CD4-positive, alpha-beta T cell treated with Interleukin-4 for 1 hour (primary cell): ENCODE results near the gene SFTPA1.
"Not testable (repeated sequence)": the region's sequence is repeated elsewhere in the genome, so short reads cannot be mapped to it uniquely, and the experiment has no call there.

Source experiments
- DNase-seq, 2 donors: peaks; one replicate each; pipeline ENCODE4 v3.0.0-alpha.2; 2020 to 2022

SFTPA1 gene

DNA sequence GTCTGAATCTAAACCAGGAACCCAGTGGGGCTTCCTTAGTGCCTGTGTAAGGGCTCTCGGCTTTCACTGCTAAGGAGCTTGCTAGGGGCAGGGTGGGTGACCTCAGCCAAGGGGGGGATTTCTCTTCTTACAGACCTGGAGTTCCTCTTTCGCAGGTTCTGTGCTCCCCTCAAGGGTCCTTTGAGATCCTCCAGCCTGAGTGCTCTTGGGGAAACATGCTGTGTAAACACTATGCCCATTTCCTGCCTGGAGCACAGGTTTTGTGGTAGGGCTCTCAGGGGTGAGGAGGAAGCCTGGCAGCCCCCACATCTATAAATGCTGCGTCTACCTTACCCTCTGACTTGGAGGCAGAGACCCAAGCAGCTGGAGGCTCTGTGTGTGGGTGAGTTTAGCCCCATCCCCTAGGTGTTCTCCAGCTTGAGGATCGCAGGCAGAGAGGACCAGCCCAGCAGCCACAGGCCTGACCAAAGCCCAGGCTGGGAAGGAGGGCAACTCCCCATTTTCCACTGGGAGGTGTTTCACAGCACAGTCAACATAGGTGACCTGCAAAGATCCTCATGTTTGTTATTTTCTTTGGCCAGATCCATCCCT is at the start of gene SFTPA1:
TSS of gene SFTPA1 (plus strand) at position 339 of the 591 bp plus-strand sequence. CDS start 887 bp downstream, outside the sequence.
- no peak for DNase-seq

DNA sequence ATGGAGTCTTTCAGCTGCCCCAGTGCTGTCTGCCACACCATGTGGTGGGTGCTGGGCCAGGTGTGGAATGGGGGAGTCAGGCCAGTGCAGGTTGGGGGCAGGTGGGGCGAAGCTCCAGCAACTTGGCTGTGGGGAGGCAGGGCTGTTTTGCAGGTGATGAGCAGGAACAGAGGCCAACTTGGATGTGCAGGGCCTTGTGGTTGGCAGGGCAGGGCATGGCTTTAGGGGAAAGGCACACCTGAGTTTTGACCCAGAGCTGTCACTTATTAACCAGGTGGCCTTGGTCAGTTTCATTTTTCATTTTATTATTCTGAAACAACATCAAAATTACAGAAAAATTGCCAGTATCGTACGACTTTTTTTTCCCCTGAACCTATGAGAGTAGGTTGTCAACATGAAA is 49.5 kb upstream of the SFTPA1 start:
- no peak for DNase-seq

GRCh38 chr10:79562135-79562756 is 48.5 kb upstream of the SFTPA1 start:
- DNase-seq = peak; percentile 46 to 58

GRCh38 chr10:79563426-79563825 is 47.3 kb upstream of the SFTPA1 start:
- DNase-seq = no peak

GRCh38 chr10:79570624-79571023 is 40.1 kb upstream of the SFTPA1 start:
- not testable (repeated sequence) for DNase-seq

DNA sequence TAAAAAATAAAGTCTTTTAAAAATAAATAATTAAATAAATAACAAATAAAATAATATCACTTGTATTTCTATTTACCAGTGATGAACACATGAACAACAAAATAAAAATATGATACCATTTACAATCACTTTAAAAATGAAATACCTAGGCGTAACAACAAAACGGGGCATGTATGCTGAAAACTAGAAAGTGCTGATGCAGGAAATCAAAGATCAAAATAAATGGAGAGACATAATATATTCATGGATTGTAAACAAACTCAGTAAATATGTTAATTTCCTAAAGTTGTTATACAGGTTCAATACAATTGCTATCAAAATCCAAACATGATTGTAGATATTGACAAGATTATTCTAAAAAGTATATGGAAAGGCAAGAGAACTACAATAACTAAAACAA is 31.4 kb upstream of the SFTPA1 start:
- DNase-seq = no peak

DNA sequence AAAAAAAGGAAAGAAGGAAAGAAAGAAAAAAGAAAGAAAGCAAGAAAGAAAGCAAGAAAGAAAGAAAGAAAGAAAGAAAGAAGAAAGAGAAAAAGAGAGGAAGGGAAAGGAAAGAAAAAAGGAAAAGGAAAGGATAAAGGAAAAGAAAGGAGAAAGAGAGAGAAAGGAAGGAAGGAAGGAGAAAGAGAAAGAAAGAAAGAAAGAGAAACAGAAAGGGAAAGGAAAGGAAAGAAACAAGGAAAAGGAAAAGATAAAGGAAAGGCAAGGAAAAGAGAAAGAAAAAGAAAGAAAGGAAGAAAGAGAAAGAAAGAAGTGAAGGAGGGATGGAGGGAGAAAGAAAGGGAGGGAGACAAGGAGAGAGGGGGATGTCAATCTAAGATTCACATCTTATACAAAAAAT is 29.7 kb upstream of the SFTPA1 start:
- no peak for DNase-seq

GRCh38 chr10:79582096-79582495 is 28.6 kb upstream of the SFTPA1 start:
- DNase-seq = no peak

GRCh38 chr10:79582954-79583353 is 27.8 kb upstream of the SFTPA1 start:
- not testable (repeated sequence) for DNase-seq

GRCh38 chr10:79583488-79584024 is 27.2 kb upstream of the SFTPA1 start:
- no peak for DNase-seq

DNA sequence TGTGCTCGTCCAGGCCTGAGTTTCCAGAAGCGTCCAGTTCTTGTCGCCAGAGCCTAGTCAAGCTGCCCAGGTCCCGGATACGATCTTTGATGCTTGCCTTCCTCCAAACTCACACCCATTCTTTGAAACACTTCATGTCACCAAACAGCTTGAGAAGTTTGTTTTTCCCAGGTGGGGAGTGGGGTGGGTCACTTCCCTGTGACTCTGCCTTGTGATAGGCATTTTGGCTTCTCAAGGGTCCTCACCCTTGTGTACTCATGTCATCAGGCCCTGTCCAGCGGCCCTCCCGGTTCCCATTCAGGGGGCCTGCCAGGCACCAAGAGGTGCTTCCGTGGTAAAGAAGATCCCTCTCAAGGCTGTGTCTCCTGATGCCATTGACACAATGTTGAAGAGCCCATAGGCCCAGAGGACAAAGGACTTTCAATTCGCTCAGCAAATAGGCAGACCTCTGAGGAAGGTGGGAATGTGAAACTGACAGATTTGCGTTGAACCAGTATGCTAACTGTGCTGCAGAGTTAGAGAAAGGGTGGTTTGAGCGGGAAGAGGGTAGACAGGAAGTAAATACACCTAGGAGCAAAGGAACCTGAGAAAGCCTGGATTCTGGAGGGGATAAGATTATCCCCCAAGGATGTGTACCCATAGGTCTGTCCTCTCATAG is 24.7 kb upstream of the SFTPA1 start:
- no peak for DNase-seq

- no peak for DNase-seq
Observed at GRCh38 chr10:79586933-79587332, 23.8 kb upstream of the SFTPA1 start.

DNA sequence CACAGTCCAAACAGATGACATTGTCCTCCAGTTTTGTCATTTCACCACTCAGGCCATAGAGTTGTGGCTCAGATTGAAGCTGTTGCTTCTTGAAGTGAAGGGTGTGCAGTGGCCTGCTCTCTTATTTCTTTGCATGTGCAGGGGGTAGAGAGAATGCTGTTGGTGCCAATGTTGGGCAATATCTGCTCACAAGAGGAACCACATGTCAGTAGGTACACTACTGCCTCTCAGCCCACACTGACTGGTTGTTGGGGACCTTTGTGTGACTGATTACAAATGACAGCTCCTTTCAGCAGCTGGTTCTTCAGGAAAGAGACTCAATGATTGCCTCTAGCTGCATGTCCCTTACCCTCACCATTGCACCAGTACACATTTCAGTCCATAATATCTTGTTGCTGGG is 21.9 kb upstream of the SFTPA1 start:
- no peak for DNase-seq

DNA sequence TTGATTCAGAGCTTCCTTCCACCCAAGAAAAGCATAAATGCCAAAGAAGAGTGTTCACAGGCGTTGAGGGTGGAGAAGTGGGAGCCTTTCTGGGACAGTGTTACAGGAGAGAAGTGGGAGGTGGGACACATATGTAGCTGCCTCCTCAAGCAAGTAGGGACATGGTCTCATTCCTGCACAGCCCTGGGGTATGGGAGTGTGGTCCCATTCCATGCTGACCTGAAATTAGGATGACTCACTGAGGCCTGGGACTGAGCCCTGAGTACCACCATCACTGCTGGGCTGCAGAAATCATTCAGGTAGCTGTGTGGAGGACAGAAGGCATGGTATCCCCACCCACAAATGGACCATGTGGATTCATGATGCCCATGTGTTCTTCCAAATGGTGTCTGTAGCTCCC is 17.4 kb upstream of the SFTPA1 start:
- DNase-seq = no peak

- DNase-seq = not testable (repeated sequence)
Observed at GRCh38 chr10:79594565-79594964, 16.2 kb upstream of the SFTPA1 start.

DNA sequence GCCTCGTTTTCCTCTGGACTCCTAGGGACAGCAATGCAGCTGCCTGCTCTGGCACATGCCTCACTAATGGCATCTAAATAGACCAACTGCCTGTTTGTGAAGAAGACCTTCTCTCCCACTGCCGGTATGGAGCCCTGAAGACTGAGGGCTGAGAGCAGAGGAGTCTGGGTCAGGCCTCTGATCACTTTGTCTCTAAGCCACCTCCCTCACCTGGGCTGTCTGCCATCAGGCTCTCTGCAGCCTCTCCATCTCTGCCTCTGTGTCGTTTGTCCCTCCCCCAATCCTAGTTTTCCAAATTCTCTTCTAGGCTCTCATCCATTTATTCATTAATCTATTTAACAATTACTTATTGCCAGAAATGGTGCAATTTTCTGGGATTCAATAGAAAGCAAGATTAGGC is 15.2 kb upstream of the SFTPA1 start:
- DNase-seq = no peak

DNA sequence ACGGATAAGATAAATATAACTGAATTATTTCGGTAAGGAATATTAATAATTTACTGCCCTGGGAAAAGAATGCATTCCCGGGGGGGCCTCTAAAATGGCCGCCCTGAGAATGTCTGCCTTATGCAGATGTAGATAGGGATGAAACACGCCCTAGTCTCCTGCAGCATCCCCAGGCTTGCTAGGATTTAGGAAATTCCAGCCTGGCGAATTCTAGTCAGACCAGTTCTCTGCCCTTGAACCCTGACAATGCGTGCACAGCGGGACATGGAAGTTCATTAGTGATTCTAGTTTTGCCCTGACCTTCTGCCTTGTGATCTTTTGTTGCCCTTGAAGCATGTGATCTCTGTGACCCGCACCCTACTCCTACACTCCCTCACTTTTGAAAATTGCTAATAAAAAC is 11.1 kb upstream of the SFTPA1 start:
- DNase-seq = not testable (repeated sequence)

DNA sequence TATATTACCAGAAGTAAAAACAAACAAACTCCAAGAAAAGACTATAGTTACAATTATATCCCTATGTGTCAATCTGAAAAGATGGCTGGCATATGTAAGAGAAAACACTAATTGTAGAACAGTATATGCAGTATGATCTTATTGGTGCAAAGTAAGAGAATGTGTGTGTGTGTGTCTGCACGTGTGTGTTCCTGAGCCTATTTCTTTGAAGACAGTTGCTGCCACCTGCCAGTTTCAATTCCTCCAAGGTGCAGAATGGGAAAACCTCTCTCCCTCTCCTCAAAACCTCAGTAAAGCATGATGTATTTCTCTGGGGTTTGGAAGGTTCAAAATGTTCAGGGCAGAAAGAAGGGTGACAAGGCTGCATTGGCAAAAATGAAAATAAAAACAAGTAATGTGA is 8.8 kb upstream of the SFTPA1 start:
- no peak for DNase-seq

DNA sequence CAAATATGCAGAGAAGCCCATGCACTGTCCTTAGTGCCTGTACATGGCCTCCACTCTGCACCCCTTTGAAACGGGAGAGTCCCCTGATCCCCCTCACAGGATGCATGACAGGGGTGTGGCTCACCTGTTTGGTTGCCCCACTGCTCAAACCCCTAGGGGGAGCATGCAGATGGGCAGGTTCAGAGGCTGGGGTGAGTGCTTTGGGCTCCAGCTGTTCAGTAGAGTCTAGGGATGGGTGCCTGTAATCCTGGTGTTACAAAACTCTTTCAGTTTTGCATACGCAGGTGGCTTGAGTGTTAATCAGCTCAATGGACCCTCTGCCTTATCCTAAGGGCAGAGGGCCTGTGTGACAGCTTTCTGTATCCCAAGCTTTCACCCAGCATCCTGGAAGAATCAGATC is 7.8 kb upstream of the SFTPA1 start:
- DNase-seq = no peak

DNA sequence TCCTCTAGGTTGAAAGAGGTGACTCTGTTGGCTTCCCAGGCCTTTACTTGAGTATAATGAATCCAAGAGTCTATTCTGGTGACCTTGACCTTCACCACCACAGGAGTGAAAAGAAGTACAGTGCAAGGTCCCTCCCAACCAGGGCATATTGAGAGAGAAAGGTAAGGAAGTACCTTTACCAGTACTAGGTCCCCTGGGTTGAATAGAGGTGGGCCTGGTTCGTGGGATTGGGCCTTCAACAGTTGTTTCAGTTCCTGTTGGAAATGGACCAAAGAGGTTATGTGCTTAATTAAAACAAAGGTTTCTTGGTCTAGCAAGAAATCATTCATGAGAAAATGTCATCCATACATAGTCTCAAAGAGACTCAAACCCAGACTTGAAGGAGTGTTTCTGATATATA is 6.4 kb upstream of the SFTPA1 start:
- no peak for DNase-seq

DNA sequence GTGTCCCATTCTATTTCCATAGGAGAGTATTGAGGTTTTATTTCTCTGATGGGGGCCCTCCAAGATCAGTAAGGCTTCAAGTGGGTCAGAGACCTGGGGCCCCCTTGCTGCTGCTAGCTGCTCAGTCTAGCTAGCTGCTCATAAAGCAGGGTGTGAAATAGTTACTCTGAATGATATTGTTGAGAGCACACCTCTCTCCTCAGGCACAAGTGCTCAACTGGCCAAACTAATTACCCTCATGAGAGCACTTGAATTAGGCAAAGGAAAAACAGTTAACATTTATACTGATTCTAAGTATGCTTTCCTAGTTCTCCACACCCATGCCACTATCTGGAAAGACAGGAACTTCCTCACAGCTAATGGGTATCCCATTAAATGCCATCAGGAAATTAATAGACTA is 5.4 kb upstream of the SFTPA1 start:
- DNase-seq = no peak

GRCh38 chr10:79608505-79609375 is 2.0 kb upstream of the SFTPA1 start:
- DNase-seq = peak in 1 of 2 donors; percentile 16
